GM23338 (cell line): Measurements from ENCODE around the gene CHST11. TPM values are rescaled to one million over a fixed set of nuclear protein-coding genes. Genes with fewer than 3 reads are reported as not detected.

Source experiments
- ATAC-seq: fragments of 200-7000 bp; cut with Tn5 transposase; 3 replicates; pipeline ENCODE4 v1.9.1; 2020
- DNase-seq: peaks from one replicate; pipeline ENCODE4 v3.0.0-alpha.2; 2015; ENCODE audit warnings: low spot score
- H2AFZ ChIP-seq: fragments of 200-600 bp; sonication (generic); 2 replicates; pipeline ENCODE4 v1.8.0; 2016; ENCODE audit warnings: antibody characterized with exemption, mild to moderate bottlenecking, moderate library complexity
- H3F3A ChIP-seq: fragments of 200-600 bp; sonication (generic); replicated peaks from 2 replicates; pipeline ENCODE4 v1.8.0; 2017; ENCODE audit warnings: antibody characterized with exemption, mixed run types, low read depth
- H3K27ac ChIP-seq: fragments of 200-600 bp; sonication (generic); 2 replicates; pipeline ENCODE4 v1.6.1; 2016; ENCODE audit warnings: low read depth
- H3K27me3 ChIP-seq: fragments of 200-600 bp; sonication (generic); 2 replicates; pipeline ENCODE4 v1.8.0; 2016; ENCODE audit warnings: mild to moderate bottlenecking, mixed run types, moderate library complexity; ENCODE audit not compliant: insufficient read depth
- H3K36me3 ChIP-seq: fragments of 200-600 bp; sonication (generic); 2 replicates; pipeline ENCODE4 v1.8.0; 2016; ENCODE audit warnings: mild to moderate bottlenecking; ENCODE audit not compliant: insufficient read depth
- H3K4me1 ChIP-seq: fragments of 200-600 bp; sonication (generic); 2 replicates; pipeline ENCODE4 v1.8.0; 2016; ENCODE audit warnings: mild to moderate bottlenecking, moderate library complexity; ENCODE audit not compliant: insufficient read depth
- H3K4me2 ChIP-seq: fragments of 200-600 bp; sonication (generic); 2 replicates; pipeline ENCODE4 v1.7.1; 2017; ENCODE audit warnings: mixed run types
- H3K4me3 ChIP-seq: fragments of 200-600 bp; sonication (generic); 2 replicates; pipeline ENCODE4 v1.6.1; 2016; ENCODE audit warnings: mixed run types
- H3K79me2 ChIP-seq: fragments of 200-600 bp; sonication (generic); replicated peaks from 2 replicates; pipeline ENCODE4 v1.8.0; 2017; ENCODE audit warnings: mild to moderate bottlenecking; ENCODE audit not compliant: insufficient read depth
- H3K9me2 ChIP-seq: fragments of 200-600 bp; sonication (generic); 2 replicates; pipeline ENCODE4 v1.8.0; 2017; ENCODE audit not compliant: insufficient read depth
- H4K20me1 ChIP-seq: fragments of 200-600 bp; sonication (generic); replicated peaks from 2 replicates; pipeline ENCODE4 v1.8.0; 2017; ENCODE audit warnings: mild to moderate bottlenecking; ENCODE audit not compliant: insufficient read depth
- H3K27ac Mint-ChIP-seq: 2 replicates; pipeline ENCODE4 v1.8.0; 2020; ENCODE audit warnings: inconsistent platforms, mild to moderate bottlenecking, moderate library complexity, mixed read lengths
- H3K27me3 Mint-ChIP-seq: 3 replicates; pipeline ENCODE4 v1.8.0; 2022; ENCODE audit warnings: low read depth, mild to moderate bottlenecking, moderate library complexity, mixed read lengths, inconsistent platforms; ENCODE audit not compliant: insufficient read depth, poor library complexity
- H3K36me3 Mint-ChIP-seq: 3 replicates; pipeline ENCODE4 v1.8.0; 2021; ENCODE audit warnings: low read depth, mild to moderate bottlenecking, inconsistent platforms, moderate library complexity, mixed read lengths
- H3K4me1 Mint-ChIP-seq: 3 replicates; pipeline ENCODE4 v1.8.0; 2020; ENCODE audit warnings: mild to moderate bottlenecking, inconsistent platforms, mixed read lengths
- H3K4me3 Mint-ChIP-seq: 3 replicates; pipeline ENCODE4 v1.8.0; 2021; ENCODE audit warnings: moderate library complexity, mild to moderate bottlenecking, inconsistent platforms, mixed read lengths
- H3K9me3 Mint-ChIP-seq: 3 replicates; pipeline ENCODE4 v1.8.0; 2020; ENCODE audit warnings: moderate library complexity, mild to moderate bottlenecking, inconsistent platforms, mixed read lengths
- CREB1 ChIP-seq: fragments of 250-450 bp; sonication (Bioruptor Pico); IDR thresholded peaks from 2 replicates; pipeline ENCODE4 v1.5.0; 2020; ENCODE audit warnings: low read depth, mild to moderate bottlenecking, moderate library complexity
- CTCF ChIP-seq, 2 experiments: fragments of 200-600 bp in 1 of 2; sonication (generic) in 1 of 2; conservative IDR thresholded peaks; 2 replicates each; pipeline versions ENCODE4 v1.5.1 to v1.6.1; 2016 to 2017; ENCODE audit warnings: antibody characterized with exemption in 2 of 2, low read depth in 2 of 2, mild to moderate bottlenecking in 2 of 2, moderate library complexity in 1 of 2
- ETS1 ChIP-seq: IDR thresholded peaks from 2 replicates; pipeline ENCODE4 v1.6.1; 2016; ENCODE audit warnings: antibody characterized with exemption
- EZH2 ChIP-seq: fragments of 200-600 bp; sonication (generic); IDR thresholded peaks from one replicate; pipeline ENCODE4 v1.8.0; 2017; ENCODE audit warnings: antibody characterized with exemption, mild to moderate bottlenecking, low read depth; ENCODE audit not compliant: unreplicated experiment
- EZH2phosphoT487 ChIP-seq: fragments of 200-600 bp; sonication (generic); IDR thresholded peaks from one replicate; pipeline ENCODE4 v1.8.1; 2018; ENCODE audit warnings: antibody characterized with exemption; ENCODE audit not compliant: unreplicated experiment
- NANOG ChIP-seq: IDR thresholded peaks from 2 replicates; pipeline ENCODE4 v1.6.1; 2016; ENCODE audit warnings: antibody characterized with exemption, borderline replicate concordance
- POLR2AphosphoS5 ChIP-seq: IDR thresholded peaks from 2 replicates; pipeline ENCODE4 v1.6.1; 2016; ENCODE audit warnings: antibody characterized with exemption, low read depth
- REST ChIP-seq: IDR thresholded peaks from one replicate; pipeline ENCODE4 v1.6.1; 2018; ENCODE audit warnings: antibody characterized with exemption; ENCODE audit not compliant: unreplicated experiment
- ZNF114 ChIP-seq: fragments of 250-450 bp; sonication (Bioruptor Pico); IDR thresholded peaks from 2 replicates; pipeline ENCODE4 v1.5.0; 2020; ENCODE audit warnings: mild to moderate bottlenecking, moderate library complexity
- ZNF331 ChIP-seq: fragments of 250-450 bp; sonication (Bioruptor Pico); IDR thresholded peaks from 2 replicates; pipeline ENCODE4 v1.5.0; 2020; ENCODE audit warnings: low read depth, mild to moderate bottlenecking, moderate library complexity
- polyA plus RNA-seq: library from polyadenylated mRNA; unstranded; fragments of >200 nt; fragmentation: Nextera tagmentation; extraction: Ambion mirVana; gene quantifications from 2 replicates; pipeline ENCODE4 v1.2.1, GENCODE V29; 2016
- total RNA-seq: library from RNA; depleted of rRNA; stranded (reverse); fragments of >200 nt; shearing (Covaris generic); gene quantifications from 2 replicates; pipeline ENCODE4 v1.2.3, GENCODE V29; 2014

The CHST11 gene
- total and polyA plus RNA-seq, 2 experiments from 2014 or later: 7.7 to 25.7 TPM

GRCh38 chr12:104529130-104529874 lies 72.6 kb downstream of the CHST11 start:
- DNase-seq (no peak), ATAC-seq (no peak)
- Mint-ChIP-seq H3K36me3 (peaks cover 4% of the 10 kb centered on the region; the same call in 2 of the 3 replicates), H3K9me3 (peaks cover 4% of the 10 kb centered on the region; the same call in 1 of the 3 replicates), H3K27ac (no peak overlapping the region), H3K4me1 (peaks cover 47% of the 10 kb centered on the region), H3K27me3 (peaks cover 5% of the 10 kb centered on the region), H3K4me3 (no peak overlapping the region)
- Histone ChIP-seq H3K36me3 (no peaks in the 10 kb centered on the region), H3K4me3 (no peak overlapping the region), H3K4me2 (no peak overlapping the region), H3K27ac (no peak overlapping the region), H4K20me1 (no peaks in the 10 kb centered on the region), H3K4me1 (peaks cover 26% of the 10 kb centered on the region), H3K79me2 (peaks cover 7% of the 10 kb centered on the region), H3K27me3 (no peaks in the 10 kb centered on the region), H3K9me2 (peaks cover 16% of the 10 kb centered on the region; the same call in 1 of the 2 replicates), H2AFZ (no peak overlapping the region), H3F3A (0 out of 2 replicates have a peak, but pooled peaks cover 3% of the 10 kb centered on the region)
- TF ChIP-seq ZNF114: no peak
- TF ChIP-seq ETS1: no peak
- no peak for TF ChIP-seq NANOG
- TF ChIP-seq EZH2: no peak
- no peak for TF ChIP-seq ZNF331 (CRISPR knock-in tag)
- TF ChIP-seq POLR2AphosphoS5: no peak
- no peak for TF ChIP-seq REST
- TF ChIP-seq EZH2phosphoT487: no peak

- H3K79me2 ChIP-seq: no peaks in the 10 kb centered on the region
- no peaks in the 10 kb centered on the region for H3K27me3 ChIP-seq
- Mint-ChIP-seq H3K4me3 (no peak overlapping the region), H3K36me3 (peaks cover 2% of the 10 kb centered on the region; the same call in 2 of the 3 replicates), H3K27ac (no peak overlapping the region), H3K4me1 (peaks cover 31% of the 10 kb centered on the region), H3K27me3 (peaks cover 3% of the 10 kb centered on the region), H3K9me3 (peaks cover under 1% of the 10 kb centered on the region; the same call in 1 of the 3 replicates)
- no peaks in the 10 kb centered on the region for H3F3A ChIP-seq
- DNase-seq: no peak
- no peaks in the 10 kb centered on the region for H4K20me1 ChIP-seq
- H3K4me1 ChIP-seq: peaks cover 21% of the 10 kb centered on the region
- TF ChIP-seq NANOG (no peak), REST (no peak), CREB1 (CRISPR knock-in tag) (no peak), CTCF (conservative IDR thresholded peaks at IDR 0.05; ENCODE audit: low read depth in 2 of 2) (no peak), ZNF114 (no peak)
- no peak overlapping the region for H2AFZ ChIP-seq
- no peaks in the 10 kb centered on the region for H3K36me3 ChIP-seq
- no peak overlapping the region for H3K27ac ChIP-seq
- no peak overlapping the region for H3K4me3 ChIP-seq
- no peak for ATAC-seq
- no peak overlapping the region for H3K4me2 ChIP-seq
- 0 out of 2 replicates have a peak, but pooled peaks cover 11% of the 10 kb centered on the region for H3K9me2 ChIP-seq
These were observed 75.9 kb downstream of the CHST11 start for GRCh38 chr12:104532636-104533035.
